Sigmoid colon (tissue), 4 donors: ENCODE results near the gene CFAP61.

Experiments
- CTCF ChIP-seq, 4 experiments: fragments of 450-650 bp in 3 of 4; fragments of 200-600 bp in 1 of 4; IDR thresholded peaks; one replicate each; pipeline ENCODE4 v1.5.1; 2016 to 2019; ENCODE audit warnings: antibody characterized with exemption in 4 of 4, mild to moderate bottlenecking in 3 of 4, moderate library complexity in 2 of 4
- EP300 ChIP-seq, 4 donors: sonication (generic); formaldehyde crosslinking; IDR thresholded peaks; one replicate each; pipeline ENCODE4 v1.6.1; 2017; ENCODE audit warnings: antibody characterized with exemption in 4 of 4
- POLR2A ChIP-seq, 2 donors: fragments of 450-650 bp; IDR thresholded peaks; one replicate each; pipeline ENCODE4 v1.6.1; 2016; ENCODE audit warnings: antibody characterized with exemption in 2 of 2, mild to moderate bottlenecking in 2 of 2, moderate library complexity in 2 of 2
- POLR2AphosphoS5 ChIP-seq, 4 donors: sonication (generic); formaldehyde crosslinking; IDR thresholded peaks; one replicate each; pipeline ENCODE4 v1.6.1; 2017; ENCODE audit warnings: antibody characterized with exemption in 4 of 4

- TF ChIP-seq CTCF (IDR thresholded peaks at IDR 0.05) (no peak), POLR2AphosphoS5 (IDR thresholded peaks at IDR 0.05) (peak in 2 of 4 donors; percentile 33 to 65), EP300 (IDR thresholded peaks at IDR 0.05) (peak in 2 of 4 donors; percentile 51 to 96), POLR2A (IDR thresholded peaks at IDR 0.05) (no peak)
These were observed 33.5 kb downstream of the CFAP61 start for GRCh38 chr20:20085812-20086211.
